Measurements from ENCODE around the gene FAM168A. TPM values are rescaled to one million over a fixed set of nuclear protein-coding genes. Genes with fewer than 3 reads are reported as not detected.

The FAM168A gene
- total RNA-seq, 1 experiment from 2014 or later = 25.9 TPM

DNA sequence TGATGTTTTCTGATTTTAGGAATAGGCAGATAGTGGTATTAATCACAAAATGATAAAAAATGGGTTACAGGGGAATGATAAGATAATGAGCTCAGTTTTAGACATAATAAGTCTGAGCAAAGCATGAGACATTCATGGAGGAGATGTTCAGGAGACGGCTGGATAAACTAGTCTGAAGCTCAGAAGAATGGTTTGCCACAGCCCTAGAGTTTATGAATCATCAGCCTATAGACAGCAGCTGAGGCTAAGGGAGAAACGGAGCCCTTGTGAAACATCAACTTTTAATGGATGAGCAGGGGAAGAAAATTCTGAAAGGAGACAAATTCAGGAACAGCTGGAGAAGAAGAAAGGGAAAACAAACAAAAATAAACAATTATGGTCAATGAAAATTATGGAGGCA, 134.6 kb downstream of the FAM168A start:
- H3K27me3 Mint-ChIP-seq (ENCODE audit: low read depth) = no peaks in the 10 kb centered on the region
- ATAC-seq (no peak), DNase-seq (ENCODE audit: low spot score) (no peak)
- CTCF ChIA-PET = interaction anchor here (0.9 kb wide), 1 partner anchor 15 kb away, joined by 3 read pairs; no protein-coding TSS in a partner anchor
- H3K36me3 Mint-ChIP-seq = no peaks in the 10 kb centered on the region
- POLR2A ChIA-PET = no interaction called here
- TF ChIP-seq, protein P1, sequence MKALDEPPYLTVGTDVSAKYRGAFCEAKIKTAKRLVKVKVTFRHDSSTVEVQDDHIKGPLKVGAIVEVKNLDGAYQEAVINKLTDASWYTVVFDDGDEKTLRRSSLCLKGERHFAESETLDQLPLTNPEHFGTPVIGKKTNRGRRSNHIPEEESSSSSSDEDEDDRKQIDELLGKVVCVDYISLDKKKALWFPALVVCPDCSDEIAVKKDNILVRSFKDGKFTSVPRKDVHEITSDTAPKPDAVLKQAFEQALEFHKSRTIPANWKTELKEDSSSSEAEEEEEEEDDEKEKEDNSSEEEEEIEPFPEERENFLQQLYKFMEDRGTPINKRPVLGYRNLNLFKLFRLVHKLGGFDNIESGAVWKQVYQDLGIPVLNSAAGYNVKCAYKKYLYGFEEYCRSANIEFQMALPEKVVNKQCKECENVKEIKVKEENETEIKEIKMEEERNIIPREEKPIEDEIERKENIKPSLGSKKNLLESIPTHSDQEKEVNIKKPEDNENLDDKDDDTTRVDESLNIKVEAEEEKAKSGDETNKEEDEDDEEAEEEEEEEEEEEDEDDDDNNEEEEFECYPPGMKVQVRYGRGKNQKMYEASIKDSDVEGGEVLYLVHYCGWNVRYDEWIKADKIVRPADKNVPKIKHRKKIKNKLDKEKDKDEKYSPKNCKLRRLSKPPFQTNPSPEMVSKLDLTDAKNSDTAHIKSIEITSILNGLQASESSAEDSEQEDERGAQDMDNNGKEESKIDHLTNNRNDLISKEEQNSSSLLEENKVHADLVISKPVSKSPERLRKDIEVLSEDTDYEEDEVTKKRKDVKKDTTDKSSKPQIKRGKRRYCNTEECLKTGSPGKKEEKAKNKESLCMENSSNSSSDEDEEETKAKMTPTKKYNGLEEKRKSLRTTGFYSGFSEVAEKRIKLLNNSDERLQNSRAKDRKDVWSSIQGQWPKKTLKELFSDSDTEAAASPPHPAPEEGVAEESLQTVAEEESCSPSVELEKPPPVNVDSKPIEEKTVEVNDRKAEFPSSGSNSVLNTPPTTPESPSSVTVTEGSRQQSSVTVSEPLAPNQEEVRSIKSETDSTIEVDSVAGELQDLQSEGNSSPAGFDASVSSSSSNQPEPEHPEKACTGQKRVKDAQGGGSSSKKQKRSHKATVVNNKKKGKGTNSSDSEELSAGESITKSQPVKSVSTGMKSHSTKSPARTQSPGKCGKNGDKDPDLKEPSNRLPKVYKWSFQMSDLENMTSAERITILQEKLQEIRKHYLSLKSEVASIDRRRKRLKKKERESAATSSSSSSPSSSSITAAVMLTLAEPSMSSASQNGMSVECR (CRISPR knock-in tag; IDR thresholded peaks at IDR 0.05; ENCODE audit: borderline replicate concordance) = no peak
- TF ChIP-seq FOXK1 (CRISPR knock-in tag; IDR thresholded peaks at IDR 0.05) (no peak), SMAD4 (CRISPR knock-in tag; IDR thresholded peaks at IDR 0.05) (no peak), NFYB (CRISPR knock-in tag; conservative IDR thresholded peaks at IDR 0.05; ENCODE audit: low read depth) (no peak), ZNF416 (CRISPR knock-in tag; IDR thresholded peaks at IDR 0.05) (no peak), RORB (CRISPR knock-in tag; IDR thresholded peaks at IDR 0.05) (no peak), EMX1 (CRISPR knock-in tag; IDR thresholded peaks at IDR 0.05) (no peak), CREM (CRISPR knock-in tag; IDR thresholded peaks at IDR 0.05) (no peak), JAZF1 (CRISPR knock-in tag; IDR thresholded peaks at IDR 0.05) (no peak)
- TF ChIP-seq, protein P2, sequence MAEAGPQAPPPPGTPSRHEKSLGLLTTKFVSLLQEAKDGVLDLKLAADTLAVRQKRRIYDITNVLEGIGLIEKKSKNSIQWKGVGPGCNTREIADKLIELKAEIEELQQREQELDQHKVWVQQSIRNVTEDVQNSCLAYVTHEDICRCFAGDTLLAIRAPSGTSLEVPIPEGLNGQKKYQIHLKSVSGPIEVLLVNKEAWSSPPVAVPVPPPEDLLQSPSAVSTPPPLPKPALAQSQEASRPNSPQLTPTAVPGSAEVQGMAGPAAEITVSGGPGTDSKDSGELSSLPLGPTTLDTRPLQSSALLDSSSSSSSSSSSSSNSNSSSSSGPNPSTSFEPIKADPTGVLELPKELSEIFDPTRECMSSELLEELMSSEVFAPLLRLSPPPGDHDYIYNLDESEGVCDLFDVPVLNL (CRISPR knock-in tag; IDR thresholded peaks at IDR 0.05; ENCODE audit: borderline replicate concordance, low read depth) = no peak
- TF ChIP-seq, protein P3, sequence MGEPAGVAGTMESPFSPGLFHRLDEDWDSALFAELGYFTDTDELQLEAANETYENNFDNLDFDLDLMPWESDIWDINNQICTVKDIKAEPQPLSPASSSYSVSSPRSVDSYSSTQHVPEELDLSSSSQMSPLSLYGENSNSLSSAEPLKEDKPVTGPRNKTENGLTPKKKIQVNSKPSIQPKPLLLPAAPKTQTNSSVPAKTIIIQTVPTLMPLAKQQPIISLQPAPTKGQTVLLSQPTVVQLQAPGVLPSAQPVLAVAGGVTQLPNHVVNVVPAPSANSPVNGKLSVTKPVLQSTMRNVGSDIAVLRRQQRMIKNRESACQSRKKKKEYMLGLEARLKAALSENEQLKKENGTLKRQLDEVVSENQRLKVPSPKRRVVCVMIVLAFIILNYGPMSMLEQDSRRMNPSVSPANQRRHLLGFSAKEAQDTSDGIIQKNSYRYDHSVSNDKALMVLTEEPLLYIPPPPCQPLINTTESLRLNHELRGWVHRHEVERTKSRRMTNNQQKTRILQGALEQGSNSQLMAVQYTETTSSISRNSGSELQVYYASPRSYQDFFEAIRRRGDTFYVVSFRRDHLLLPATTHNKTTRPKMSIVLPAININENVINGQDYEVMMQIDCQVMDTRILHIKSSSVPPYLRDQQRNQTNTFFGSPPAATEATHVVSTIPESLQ (CRISPR knock-in tag; IDR thresholded peaks at IDR 0.05) = no peak
- TF ChIP-seq, protein P4, sequence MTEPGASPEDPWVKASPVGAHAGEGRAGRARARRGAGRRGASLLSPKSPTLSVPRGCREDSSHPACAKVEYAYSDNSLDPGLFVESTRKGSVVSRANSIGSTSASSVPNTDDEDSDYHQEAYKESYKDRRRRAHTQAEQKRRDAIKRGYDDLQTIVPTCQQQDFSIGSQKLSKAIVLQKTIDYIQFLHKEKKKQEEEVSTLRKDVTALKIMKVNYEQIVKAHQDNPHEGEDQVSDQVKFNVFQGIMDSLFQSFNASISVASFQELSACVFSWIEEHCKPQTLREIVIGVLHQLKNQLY (CRISPR knock-in tag; IDR thresholded peaks at IDR 0.05) = no peak
- TF ChIP-seq, protein P5, sequence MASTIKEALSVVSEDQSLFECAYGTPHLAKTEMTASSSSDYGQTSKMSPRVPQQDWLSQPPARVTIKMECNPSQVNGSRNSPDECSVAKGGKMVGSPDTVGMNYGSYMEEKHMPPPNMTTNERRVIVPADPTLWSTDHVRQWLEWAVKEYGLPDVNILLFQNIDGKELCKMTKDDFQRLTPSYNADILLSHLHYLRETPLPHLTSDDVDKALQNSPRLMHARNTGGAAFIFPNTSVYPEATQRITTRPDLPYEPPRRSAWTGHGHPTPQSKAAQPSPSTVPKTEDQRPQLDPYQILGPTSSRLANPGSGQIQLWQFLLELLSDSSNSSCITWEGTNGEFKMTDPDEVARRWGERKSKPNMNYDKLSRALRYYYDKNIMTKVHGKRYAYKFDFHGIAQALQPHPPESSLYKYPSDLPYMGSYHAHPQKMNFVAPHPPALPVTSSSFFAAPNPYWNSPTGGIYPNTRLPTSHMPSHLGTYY (CRISPR knock-in tag; IDR thresholded peaks at IDR 0.05) = no peak
- TF ChIP-seq, protein P6, sequence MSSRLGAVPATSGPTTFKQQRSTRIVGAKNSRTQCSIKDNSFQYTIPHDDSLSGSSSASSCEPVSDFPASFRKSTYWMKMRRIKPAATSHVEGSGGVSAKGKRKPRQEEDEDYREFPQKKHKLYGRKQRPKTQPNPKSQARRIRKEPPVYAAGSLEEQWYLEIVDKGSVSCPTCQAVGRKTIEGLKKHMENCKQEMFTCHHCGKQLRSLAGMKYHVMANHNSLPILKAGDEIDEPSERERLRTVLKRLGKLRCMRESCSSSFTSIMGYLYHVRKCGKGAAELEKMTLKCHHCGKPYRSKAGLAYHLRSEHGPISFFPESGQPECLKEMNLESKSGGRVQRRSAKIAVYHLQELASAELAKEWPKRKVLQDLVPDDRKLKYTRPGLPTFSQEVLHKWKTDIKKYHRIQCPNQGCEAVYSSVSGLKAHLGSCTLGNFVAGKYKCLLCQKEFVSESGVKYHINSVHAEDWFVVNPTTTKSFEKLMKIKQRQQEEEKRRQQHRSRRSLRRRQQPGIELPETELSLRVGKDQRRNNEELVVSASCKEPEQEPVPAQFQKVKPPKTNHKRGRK (CRISPR knock-in tag; IDR thresholded peaks at IDR 0.05; ENCODE audit: borderline replicate concordance) = no peak
- TF ChIP-seq, protein P7, sequence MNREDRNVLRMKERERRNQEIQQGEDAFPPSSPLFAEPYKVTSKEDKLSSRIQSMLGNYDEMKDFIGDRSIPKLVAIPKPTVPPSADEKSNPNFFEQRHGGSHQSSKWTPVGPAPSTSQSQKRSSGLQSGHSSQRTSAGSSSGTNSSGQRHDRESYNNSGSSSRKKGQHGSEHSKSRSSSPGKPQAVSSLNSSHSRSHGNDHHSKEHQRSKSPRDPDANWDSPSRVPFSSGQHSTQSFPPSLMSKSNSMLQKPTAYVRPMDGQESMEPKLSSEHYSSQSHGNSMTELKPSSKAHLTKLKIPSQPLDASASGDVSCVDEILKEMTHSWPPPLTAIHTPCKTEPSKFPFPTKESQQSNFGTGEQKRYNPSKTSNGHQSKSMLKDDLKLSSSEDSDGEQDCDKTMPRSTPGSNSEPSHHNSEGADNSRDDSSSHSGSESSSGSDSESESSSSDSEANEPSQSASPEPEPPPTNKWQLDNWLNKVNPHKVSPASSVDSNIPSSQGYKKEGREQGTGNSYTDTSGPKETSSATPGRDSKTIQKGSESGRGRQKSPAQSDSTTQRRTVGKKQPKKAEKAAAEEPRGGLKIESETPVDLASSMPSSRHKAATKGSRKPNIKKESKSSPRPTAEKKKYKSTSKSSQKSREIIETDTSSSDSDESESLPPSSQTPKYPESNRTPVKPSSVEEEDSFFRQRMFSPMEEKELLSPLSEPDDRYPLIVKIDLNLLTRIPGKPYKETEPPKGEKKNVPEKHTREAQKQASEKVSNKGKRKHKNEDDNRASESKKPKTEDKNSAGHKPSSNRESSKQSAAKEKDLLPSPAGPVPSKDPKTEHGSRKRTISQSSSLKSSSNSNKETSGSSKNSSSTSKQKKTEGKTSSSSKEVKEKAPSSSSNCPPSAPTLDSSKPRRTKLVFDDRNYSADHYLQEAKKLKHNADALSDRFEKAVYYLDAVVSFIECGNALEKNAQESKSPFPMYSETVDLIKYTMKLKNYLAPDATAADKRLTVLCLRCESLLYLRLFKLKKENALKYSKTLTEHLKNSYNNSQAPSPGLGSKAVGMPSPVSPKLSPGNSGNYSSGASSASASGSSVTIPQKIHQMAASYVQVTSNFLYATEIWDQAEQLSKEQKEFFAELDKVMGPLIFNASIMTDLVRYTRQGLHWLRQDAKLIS (CRISPR knock-in tag; IDR thresholded peaks at IDR 0.05; ENCODE audit: borderline replicate concordance) = no peak
- TF ChIP-seq, protein P8, sequence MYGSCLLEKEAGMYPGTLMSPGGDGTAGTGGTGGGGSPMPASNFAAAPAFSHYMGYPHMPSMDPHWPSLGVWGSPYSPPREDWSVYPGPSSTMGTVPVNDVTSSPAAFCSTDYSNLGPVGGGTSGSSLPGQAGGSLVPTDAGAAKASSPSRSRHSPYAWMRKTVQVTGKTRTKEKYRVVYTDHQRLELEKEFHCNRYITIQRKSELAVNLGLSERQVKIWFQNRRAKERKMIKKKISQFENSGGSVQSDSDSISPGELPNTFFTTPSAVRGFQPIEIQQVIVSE (CRISPR knock-in tag; IDR thresholded peaks at IDR 0.05; ENCODE audit: borderline replicate concordance) = no peak
- TF ChIP-seq, protein P9, sequence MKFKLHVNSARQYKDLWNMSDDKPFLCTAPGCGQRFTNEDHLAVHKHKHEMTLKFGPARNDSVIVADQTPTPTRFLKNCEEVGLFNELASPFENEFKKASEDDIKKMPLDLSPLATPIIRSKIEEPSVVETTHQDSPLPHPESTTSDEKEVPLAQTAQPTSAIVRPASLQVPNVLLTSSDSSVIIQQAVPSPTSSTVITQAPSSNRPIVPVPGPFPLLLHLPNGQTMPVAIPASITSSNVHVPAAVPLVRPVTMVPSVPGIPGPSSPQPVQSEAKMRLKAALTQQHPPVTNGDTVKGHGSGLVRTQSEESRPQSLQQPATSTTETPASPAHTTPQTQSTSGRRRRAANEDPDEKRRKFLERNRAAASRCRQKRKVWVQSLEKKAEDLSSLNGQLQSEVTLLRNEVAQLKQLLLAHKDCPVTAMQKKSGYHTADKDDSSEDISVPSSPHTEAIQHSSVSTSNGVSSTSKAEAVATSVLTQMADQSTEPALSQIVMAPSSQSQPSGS (CRISPR knock-in tag; IDR thresholded peaks at IDR 0.05; ENCODE audit: borderline replicate concordance, low read depth) = no peak
- H3K9me3 Mint-ChIP-seq = no peaks in the 10 kb centered on the region
- H3K27ac Mint-ChIP-seq = no peak overlapping the region
- H3K4me1 Mint-ChIP-seq = no peaks in the 10 kb centered on the region
- H3K4me3 Mint-ChIP-seq = no peak overlapping the region
